ENCODE results near the gene GSDME.

GSDME gene

GRCh38 chr7:24720283-24720682 lies 37.0 kb downstream of the GSDME start:
- POLR2A ChIA-PET, result interaction anchor here (0.6 to 0.7 kb wide), 2 partner anchors 11 to 25 kb away, joined by 3 read pairs; no protein-coding TSS in a partner anchor
- Histone ChIP-seq H3K9me3 (ENCODE audit: control insufficient read depth, insufficient read depth, low read depth, low read length) (no peaks in the 10 kb centered on the region), H3K27ac (ENCODE audit: extremely low read depth, low read depth, low read length) (no peak overlapping the region), H3K4me3 (ENCODE audit: low read depth, low read length) (no peak overlapping the region), H3K4me1 (ENCODE audit: control insufficient read depth, insufficient read depth, low read length) (no peaks in the 10 kb centered on the region), H3K36me3 (ENCODE audit: control insufficient read depth in 2 of 2, insufficient read depth in 1 of 2, low read length in 2 of 2) (peaks cover 0 to 3% of the 10 kb centered on the region in 2 experiments; a peak in 1 of 3 replicates)
- TF ChIP-seq ZNF629 (tag by site-specific recombination; IDR thresholded peaks at IDR 0.05) (no peak), ZNF621 (tag by site-specific recombination; IDR thresholded peaks at IDR 0.05) (no peak), PATZ1 (tag by site-specific recombination; IDR thresholded peaks at IDR 0.05) (no peak), ZBTB1 (tag by site-specific recombination; IDR thresholded peaks at IDR 0.05) (no peak), ZNF37A (tag by site-specific recombination; IDR thresholded peaks at IDR 0.05) (no peak), ZIC2 (tag by site-specific recombination; IDR thresholded peaks at IDR 0.05) (no peak), KLF8 (tag by site-specific recombination; IDR thresholded peaks at IDR 0.05) (no peak), ZNF626 (tag by site-specific recombination; IDR thresholded peaks at IDR 0.05) (no peak), ZNF529 (tag by site-specific recombination; IDR thresholded peaks at IDR 0.05; ENCODE audit: insufficient replicate concordance) (no peak), ZBTB21 (tag by site-specific recombination; IDR thresholded peaks at IDR 0.05) (no peak)
- CTCF ChIA-PET, result interaction anchor here (0.5 kb wide), 1 partner anchor 19 kb away, joined by 3 read pairs; no protein-coding TSS in a partner anchor

GRCh38 chr7:24718977-24719491 lies 38.2 kb downstream of the GSDME start:
- Histone ChIP-seq H3K9me3 (ENCODE audit: control insufficient read depth, insufficient read depth, low read depth, low read length) (no peaks in the 10 kb centered on the region), H3K27ac (ENCODE audit: extremely low read depth, low read depth, low read length) (no peak overlapping the region), H3K4me3 (ENCODE audit: low read depth, low read length) (no peak overlapping the region), H3K4me1 (ENCODE audit: control insufficient read depth, insufficient read depth, low read length) (no peaks in the 10 kb centered on the region), H3K36me3 (ENCODE audit: control insufficient read depth in 2 of 2, insufficient read depth in 1 of 2, low read length in 2 of 2) (peaks cover 0 to 3% of the 10 kb centered on the region in 2 experiments; a peak in 1 of 3 replicates)
- no peak for TF ChIP-seq ZBTB7A (tag by site-specific recombination; IDR thresholded peaks at IDR 0.05; ENCODE audit: low read depth)
- TF ChIP-seq ZXDB (tag by site-specific recombination; IDR thresholded peaks at IDR 0.05), result no peak
- TF ChIP-seq ZFP37 (tag by site-specific recombination; IDR thresholded peaks at IDR 0.05), result no peak
- TF ChIP-seq ZNF2 (tag by site-specific recombination; IDR thresholded peaks at IDR 0.05), result no peak
- no peak for TF ChIP-seq ZNF664 (tag by site-specific recombination; IDR thresholded peaks at IDR 0.05)
- no peak for TF ChIP-seq ZNF692 (tag by site-specific recombination; IDR thresholded peaks at IDR 0.05)
- ChIA-PET CTCF (interaction anchor here (0.6 to 1.1 kb wide), 2 partner anchors 126 to 429 kb away, joined by 3 to 4 read pairs; no protein-coding TSS in a partner anchor), POLR2A (no interaction called here)

- H3K27ac ChIP-seq (ENCODE audit: extremely low read depth, low read depth, low read length), result no peak overlapping the region
- no peaks in the 10 kb centered on the region for H3K4me1 ChIP-seq (ENCODE audit: control insufficient read depth, insufficient read depth, low read length)
- no peaks in the 10 kb centered on the region for H3K9me3 ChIP-seq (ENCODE audit: control insufficient read depth, insufficient read depth, low read depth, low read length)
- CTCF ChIA-PET, result interaction anchor here (0.6 to 1.4 kb wide), 5 partner anchors 53 to 1023 kb away, joined by 3 to 5 read pairs (median 3); no protein-coding TSS in a partner anchor
- TF ChIP-seq ZNF624 (tag by site-specific recombination; IDR thresholded peaks at IDR 0.05), result no peak
- no peak for TF ChIP-seq ZNF366 (tag by site-specific recombination; conservative IDR thresholded peaks at IDR 0.05)
- no peak for TF ChIP-seq PATZ1 (tag by site-specific recombination; IDR thresholded peaks at IDR 0.05)
- TF ChIP-seq BCL11B (tag by site-specific recombination; IDR thresholded peaks at IDR 0.05; ENCODE audit: low read depth), result no peak
- TF ChIP-seq ZNF610 (tag by site-specific recombination; IDR thresholded peaks at IDR 0.05; ENCODE audit: borderline replicate concordance), result no peak
- no peak for TF ChIP-seq ZNF621 (tag by site-specific recombination; IDR thresholded peaks at IDR 0.05)
- TF ChIP-seq REST (tag by site-specific recombination; IDR thresholded peaks at IDR 0.05), result no peak
- no peak for TF ChIP-seq ZNF311 (tag by site-specific recombination; IDR thresholded peaks at IDR 0.05; ENCODE audit: borderline replicate concordance)
- POLR2A ChIA-PET, result no interaction called here
- no peak overlapping the region for H3K4me3 ChIP-seq (ENCODE audit: low read depth, low read length)
- H3K36me3 ChIP-seq (ENCODE audit: control insufficient read depth in 2 of 2, insufficient read depth in 1 of 2, low read length in 2 of 2), result peaks cover 0 to 3% of the 10 kb centered on the region in 2 experiments; a peak in 1 of 3 replicates
Measured at GRCh38 chr7:24718431-24718831, 38.8 kb downstream of the GSDME start.

Data from HEK293 (cell line).